ENCODE measurements around the gene SERTM1.

The SERTM1 gene

DNA sequence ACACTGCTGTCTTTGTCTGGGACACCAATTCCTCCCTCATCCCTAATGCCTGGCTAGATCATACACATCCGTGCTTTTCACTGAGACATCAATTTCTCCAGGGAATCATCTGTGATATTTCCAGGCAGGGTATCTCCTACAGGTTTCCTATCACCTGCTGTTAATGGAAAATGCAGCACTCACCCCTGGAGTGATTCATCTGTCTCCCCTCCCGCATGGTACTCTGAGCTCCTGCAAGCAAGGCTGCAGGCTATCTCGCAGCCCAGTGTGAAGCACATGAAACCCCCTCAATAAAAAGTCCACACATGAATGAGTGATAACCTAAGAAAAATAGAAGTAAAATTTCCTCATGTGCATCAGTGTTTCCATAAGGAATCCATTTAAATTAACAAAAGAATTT is 38.5 kb downstream of the SERTM1 start:
- DNase-seq (ENCODE audit: low spot score) = no peak

DNA sequence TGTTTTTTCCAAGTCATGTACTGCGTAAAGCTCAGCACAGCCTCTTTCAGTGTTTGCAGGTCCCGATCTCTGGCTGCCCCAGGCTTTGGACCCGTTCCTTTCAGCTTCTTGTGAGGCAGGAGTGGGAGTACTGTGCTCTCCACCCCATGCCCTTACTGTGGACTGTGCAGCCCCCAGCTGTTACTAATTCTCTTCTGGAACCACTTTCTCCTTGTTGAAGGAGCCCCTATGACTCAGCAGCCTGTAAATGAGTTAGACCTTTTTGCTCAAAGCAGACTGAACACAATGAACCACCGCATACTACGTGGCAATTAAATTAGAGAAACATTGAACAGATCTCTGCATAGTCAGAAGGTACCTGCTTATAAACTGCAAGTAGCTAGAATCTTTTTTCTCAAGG is 39.0 kb downstream of the SERTM1 start:
- DNase-seq (ENCODE audit: low spot score) = no peak

DNA sequence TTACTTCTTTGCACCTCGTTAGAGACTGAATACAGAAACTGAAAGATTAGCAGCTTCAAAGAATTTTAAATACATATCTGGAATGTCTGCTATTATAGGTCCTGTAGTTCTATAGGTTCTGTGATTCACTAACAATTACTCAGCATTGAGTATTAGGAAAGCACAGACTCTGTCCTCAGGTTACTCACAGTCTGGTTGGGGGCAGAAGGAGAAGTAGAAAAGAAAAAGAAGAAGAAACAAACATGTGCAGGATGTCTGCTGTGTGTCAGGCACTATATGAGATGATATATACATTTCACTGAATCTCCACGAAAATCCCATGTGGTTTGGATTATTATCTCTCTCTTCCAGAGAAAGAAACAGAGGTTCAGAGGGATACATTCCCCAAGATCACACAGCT is 40.1 kb downstream of the SERTM1 start:
- DNase-seq (ENCODE audit: low spot score) = no peak

DNA sequence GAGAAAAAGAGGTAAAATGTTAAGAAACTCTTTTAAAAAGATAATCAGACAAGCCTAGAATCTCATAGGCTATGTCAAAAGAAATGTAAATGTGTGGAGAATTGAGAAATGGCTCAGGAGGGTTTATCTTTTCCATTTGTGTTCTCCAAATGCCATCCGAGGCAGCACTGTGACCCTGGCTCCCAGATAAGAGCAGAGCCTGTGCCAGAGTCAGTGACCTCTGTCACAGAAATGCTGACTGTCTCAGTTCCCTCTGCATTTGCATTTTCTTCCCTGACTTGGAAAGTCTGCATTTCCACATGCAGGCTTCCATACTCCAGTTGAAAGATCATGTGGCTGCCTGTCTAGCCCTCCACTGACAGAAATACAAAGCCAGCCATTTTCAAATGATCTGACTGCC is 42.0 kb downstream of the SERTM1 start:
- no peak for DNase-seq (ENCODE audit: low spot score)

DNA sequence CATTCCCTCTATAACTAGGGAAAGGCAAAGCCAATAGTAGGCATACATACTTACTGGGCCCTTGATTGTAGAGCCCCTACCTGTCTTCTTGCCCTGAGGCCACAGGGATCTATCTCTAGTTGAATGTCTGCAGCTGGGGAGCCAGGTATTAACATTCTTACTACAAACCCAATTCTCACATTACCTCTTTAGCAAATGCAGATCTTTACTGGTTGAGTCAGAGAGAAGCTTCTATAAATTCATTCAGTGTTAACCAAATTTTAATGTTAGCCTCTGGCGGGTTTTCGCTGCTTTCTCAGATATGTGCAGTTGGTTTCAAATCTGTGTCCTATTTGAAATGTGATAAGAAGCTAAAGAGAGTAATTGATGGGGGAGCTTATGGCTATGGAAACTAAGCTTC is 43.2 kb downstream of the SERTM1 start:
- no peak for DNase-seq (ENCODE audit: low spot score)

DNA sequence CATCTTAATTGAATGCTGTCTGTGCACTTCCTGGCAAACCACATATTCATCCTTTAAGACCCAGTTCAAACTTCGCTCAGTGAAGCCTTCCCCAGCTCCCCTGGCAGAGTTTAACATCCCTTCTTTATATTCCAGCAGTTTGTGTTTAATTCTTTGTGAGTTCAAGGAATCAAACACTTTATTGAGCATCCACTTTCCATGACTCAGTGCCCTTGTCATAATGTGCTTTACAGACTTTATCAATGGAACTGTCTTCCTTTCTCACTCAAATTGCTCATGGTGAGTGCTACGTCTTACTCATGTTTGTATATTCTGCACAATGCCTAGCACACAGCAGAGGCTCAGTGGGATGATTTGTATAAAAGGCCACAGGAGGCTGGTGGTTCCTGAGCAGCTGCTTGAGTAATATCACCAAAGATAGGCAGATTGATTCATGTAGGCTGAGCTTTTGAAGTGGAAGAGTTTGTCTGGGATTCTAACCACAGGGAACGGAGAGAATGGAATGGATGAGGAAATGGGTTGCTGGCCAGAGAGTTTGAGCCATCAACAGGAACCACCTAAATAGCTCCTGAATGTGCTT is 44.2 kb downstream of the SERTM1 start:
- DNase-seq (ENCODE audit: low spot score) = no peak

DNA sequence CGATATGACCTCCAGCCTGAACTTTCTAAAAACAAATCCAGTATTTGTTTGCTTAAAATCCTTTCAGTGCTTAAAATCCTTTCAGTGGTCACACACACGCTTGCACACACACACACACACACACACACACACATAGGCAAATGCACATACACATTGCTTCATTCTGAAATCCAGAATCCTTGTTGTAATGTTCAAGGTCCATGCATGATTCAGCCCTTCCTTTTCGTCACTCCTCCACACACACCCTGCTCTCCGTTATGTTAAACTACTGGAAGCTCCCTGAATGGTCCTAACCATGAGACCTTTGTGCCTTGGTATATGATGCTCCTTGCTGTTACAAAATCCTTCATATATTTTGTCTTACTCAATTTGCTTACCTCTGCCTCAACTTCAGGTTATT is 44.9 kb downstream of the SERTM1 start:
- no peak for DNase-seq (ENCODE audit: low spot score)

DNA sequence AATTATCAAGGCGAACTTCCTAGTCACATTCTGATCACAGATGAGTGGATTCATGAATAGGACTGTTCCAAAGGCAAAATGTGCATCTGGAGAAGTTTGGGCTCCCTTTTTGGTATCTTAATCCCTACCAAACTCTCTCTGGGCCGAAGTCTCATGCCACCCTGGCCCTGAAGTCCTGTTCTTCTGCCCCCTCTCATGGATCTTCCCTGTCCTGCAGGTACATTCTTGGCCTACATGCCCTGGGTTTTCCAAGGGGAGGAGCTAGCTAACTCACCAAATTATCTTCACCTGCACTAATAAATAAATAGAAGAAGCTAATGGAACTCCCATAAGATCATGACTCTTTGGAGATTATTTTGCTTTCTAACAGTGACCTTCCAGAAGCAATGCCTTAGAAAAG is 50.3 kb downstream of the SERTM1 start:
- DNase-seq (ENCODE audit: low spot score) = no peak

DNA sequence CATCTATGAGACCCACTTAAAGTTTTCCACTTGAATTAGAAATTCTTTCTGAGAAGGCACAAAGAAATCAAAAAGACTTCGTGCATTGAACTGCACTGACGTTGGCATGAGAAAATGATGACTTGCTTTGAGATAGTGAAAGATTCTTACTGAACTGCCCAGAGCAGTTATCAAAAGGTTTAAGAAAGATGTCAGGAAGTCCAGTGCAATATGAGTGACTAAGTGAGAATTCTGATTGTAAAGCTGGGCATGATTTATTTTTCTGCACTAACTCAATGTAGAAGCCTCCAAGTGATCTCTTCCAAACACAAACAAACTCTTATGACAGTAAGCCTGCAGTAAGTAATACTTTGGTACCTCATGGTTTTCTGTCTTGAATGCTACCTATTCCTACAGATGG is 52.1 kb downstream of the SERTM1 start:
- no peak for DNase-seq (ENCODE audit: low spot score)

DNA sequence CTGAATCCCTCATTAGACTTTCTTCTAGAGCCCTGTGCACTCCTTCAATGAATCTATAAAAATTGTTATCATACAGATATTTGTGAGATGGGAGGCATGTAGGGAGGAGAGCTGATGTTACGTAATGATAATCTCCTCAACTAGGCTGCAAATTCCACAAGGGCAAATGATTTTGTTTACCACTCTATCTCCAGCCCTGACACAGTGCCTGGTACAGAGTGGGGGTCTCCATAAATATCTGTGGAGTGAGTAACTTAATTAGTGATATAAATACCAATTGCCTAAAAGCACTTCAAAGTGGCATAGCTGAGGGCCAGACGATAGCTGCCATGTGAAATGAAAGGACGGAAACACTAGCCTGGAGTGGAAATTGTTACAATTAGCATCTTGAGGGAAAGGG is 54.2 kb downstream of the SERTM1 start:
- no peak for DNase-seq (ENCODE audit: low spot score)

DNA sequence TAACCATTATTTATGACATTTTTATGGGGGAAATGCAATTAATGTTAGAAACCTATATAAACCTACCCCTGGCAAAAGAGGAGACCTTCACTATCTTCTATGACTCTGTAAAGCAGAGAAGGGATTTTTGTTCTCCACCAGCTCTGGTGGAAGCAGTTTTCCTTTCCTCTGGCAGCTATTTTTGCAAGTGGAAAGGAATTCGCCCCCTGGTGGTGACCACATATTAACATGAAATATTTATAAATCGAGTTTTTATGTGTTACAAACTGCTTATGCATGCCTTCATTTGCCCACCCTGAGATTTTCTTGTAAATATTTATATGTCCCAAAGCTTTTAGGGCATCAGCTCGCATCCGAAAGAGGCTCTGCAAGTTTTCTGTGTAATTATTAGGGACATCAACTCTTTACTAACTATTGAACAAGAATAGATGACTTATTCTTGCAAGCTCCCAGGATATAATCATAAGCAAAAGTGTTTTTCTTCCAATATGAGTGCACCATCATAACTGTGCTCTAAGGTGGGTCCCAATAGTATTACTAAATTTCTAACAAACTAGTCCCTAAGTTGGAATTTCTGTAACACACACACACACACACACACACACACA is 62.4 kb downstream of the SERTM1 start:
- peak; percentile 69 for DNase-seq (ENCODE audit: low spot score)

DNA sequence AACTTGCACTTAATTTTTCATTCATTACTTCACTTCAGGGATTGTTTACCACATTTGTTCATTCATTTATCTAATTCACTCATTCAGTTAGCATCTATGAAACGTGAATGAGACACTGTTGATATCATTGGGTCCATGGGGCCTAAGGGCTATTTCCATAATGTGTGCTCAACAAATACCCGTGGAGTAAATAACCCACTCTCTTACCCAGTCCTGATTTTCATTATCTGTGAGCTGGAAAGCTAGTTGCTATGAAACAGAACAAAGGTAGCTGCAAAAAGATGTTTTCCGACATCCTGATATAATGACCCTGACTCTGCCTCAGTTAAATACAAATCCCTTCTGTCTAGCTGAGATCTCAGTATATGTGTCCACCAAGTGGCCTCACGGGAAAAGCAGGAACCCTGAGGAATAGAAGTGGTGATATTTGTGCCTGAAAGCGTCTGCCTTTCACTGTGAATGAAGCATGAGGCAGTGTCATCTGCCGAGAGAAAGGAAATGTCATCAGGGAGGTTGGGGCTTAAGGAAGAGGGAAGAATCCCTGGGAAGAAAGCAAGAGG is 63.8 kb downstream of the SERTM1 start:
- no peak for DNase-seq (ENCODE audit: low spot score)

DNA sequence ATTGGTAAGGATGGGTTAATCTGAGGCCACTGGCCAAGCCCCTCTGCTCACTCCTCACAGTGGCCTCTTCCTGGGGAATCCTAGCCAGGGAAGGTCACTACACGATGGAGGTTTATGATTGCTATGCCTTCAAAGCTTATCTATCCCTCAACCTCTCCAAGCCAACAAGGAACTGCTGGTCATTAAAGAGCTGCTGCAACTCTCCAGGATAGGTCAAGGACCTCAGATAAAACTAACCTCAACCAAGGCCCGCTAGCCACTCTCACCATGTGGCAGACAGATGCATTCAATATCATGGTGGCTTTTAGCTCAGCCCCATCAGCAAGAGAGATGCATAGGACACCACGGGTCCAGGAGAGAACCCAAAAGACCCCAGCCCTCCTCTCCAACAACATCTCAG is 71.6 kb downstream of the SERTM1 start:
- no peak for DNase-seq (ENCODE audit: low spot score)

DNA sequence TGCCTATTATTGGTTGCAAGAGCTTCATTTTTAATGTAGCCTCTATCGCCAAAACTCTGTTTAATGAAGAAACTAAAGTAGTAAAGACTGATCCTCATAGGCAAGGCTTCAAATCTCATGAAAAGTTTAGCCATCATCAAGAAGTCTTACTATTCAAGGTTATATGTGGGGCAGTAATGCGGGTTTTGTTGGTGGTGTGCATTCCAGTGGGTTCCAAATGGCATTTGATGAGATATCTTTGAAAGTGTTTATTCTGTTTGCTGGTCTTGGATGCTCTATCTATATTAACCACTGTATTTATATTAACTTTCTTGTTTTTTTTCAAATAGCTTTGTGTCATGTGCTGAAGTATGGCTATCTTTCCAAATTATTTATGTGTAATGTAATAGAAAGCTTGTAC is 72.2 kb downstream of the SERTM1 start:
- no peak for DNase-seq (ENCODE audit: low spot score)

All from pons (tissue), 1 donor.